B cell (primary cell): ENCODE results near the gene GLOD4.

ENCODE experiments used
- EZH2 ChIP-seq: IDR thresholded peaks from 2 replicates; pipeline ENCODE4 v1.6.1; 2012; ENCODE audit warnings: borderline replicate concordance, low read depth, mild to moderate bottlenecking, moderate library complexity, low read length; ENCODE audit not compliant: insufficient read depth, poor library complexity, severe bottlenecking
- TF ChIP-seq, protein P1 (sequence below): fragments of 200-600 bp; IDR thresholded peaks from one replicate; pipeline ENCODE4 v1.8.0; 2022; ENCODE audit warnings: antibody characterized with exemption, mild to moderate bottlenecking

DNA sequence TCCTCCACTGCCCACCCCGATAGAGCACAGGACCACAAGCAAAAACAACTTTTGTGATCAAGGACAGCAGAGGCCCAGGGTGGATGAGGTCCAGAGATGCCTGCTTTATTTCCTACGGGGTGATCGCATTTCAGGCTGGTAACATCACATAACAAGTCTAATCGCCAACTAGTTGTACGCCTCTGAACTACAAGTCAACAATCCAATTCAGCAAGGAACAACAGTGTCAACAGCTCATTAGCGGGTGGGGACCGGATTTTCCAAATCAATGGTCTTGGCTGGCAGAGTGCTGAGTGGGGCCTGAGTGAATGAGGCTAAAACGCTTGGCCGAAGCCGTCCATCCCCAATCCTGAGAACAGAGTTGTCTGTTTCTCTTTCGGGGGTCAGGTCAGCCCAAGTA, 17.2 kb upstream of the GLOD4 start:
- TF ChIP-seq, protein P1, sequence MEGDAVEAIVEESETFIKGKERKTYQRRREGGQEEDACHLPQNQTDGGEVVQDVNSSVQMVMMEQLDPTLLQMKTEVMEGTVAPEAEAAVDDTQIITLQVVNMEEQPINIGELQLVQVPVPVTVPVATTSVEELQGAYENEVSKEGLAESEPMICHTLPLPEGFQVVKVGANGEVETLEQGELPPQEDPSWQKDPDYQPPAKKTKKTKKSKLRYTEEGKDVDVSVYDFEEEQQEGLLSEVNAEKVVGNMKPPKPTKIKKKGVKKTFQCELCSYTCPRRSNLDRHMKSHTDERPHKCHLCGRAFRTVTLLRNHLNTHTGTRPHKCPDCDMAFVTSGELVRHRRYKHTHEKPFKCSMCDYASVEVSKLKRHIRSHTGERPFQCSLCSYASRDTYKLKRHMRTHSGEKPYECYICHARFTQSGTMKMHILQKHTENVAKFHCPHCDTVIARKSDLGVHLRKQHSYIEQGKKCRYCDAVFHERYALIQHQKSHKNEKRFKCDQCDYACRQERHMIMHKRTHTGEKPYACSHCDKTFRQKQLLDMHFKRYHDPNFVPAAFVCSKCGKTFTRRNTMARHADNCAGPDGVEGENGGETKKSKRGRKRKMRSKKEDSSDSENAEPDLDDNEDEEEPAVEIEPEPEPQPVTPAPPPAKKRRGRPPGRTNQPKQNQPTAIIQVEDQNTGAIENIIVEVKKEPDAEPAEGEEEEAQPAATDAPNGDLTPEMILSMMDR = no peak
- TF ChIP-seq EZH2 = no peak
